Activated T-cell treated with anti-CD3 and anti-CD28 coated beads for 1 hour (primary cell): Measurements from ENCODE around the gene TPPP2.
"Not testable (repeated sequence)": the region's sequence is repeated elsewhere in the genome, so short reads cannot be mapped to it uniquely, and the experiment has no call there.

Source experiments
- DNase-seq: peaks from one replicate; pipeline ENCODE4 v3.0.0-alpha.2; 2020; ENCODE audit warnings: low read depth

Gene TPPP2

GRCh38 chr14:21038441-21039422 lies 8.7 kb downstream of the TPPP2 start:
- DNase-seq, result no peak

DNA sequence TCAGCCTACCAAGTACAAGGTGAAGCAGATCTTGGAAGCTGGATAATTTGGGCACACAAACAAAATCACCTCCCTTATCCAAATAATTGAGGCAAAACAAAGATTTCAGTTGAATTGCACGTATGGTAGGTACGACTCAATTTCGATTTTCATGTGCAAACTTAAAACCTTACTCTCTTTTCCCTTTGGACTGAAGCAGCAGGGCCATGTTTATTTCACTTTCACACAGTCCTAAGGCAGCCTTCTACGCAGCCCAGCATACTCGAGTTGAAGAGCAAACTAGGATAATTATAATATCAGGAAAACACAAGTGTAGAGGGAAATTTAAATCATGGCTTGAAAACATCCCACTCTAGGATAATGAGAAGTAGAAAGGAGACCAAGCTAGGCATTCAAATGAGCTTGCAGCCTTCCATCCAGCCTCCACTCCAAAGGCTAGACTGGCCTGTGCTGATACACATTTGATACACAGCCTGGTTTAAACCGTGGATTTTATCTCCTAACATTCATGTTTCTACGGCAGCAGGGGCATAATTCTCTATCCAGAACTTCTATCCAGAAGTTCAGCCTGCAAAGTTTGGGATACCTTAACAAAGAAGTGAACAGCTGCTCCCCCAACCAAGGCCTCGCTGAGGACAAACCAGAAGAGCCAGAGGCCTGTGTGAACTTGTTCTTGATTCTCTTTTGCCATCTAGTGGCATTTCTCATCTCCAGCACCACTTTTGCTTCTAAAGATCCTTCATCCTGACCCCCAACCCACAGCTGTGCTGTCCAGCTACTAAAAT lies 9.8 kb downstream of the TPPP2 start:
- no peak for DNase-seq

DNA sequence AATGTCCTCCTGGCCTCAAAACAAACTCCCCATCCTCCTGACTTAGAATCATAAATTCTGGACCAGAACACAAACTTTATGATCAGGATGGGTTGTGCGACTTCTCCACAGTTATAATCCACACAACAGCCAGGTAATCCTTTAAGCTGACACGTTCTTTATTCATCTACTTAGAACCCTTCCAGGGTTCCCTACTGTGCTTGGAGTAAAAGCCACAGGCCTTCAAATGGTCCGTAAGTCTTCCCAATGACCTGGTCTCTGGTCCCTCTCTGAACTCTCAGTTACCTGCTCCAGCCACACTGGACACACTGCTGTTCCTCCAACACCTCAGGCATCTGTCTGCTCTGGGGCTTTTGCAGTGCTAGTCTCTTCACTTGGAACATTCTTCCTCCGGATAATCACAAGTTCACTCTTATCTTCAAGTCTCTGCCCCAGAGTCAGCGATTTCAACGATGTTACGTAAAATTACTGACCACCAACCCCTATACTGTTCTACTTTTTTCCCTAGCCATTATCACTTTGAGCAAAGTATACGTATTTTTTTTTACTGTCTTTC lies 10.4 kb downstream of the TPPP2 start:
- no peak for DNase-seq

- DNase-seq, result not testable (repeated sequence)
Measured at GRCh38 chr14:21040941-21041340, 10.9 kb downstream of the TPPP2 start.

DNA sequence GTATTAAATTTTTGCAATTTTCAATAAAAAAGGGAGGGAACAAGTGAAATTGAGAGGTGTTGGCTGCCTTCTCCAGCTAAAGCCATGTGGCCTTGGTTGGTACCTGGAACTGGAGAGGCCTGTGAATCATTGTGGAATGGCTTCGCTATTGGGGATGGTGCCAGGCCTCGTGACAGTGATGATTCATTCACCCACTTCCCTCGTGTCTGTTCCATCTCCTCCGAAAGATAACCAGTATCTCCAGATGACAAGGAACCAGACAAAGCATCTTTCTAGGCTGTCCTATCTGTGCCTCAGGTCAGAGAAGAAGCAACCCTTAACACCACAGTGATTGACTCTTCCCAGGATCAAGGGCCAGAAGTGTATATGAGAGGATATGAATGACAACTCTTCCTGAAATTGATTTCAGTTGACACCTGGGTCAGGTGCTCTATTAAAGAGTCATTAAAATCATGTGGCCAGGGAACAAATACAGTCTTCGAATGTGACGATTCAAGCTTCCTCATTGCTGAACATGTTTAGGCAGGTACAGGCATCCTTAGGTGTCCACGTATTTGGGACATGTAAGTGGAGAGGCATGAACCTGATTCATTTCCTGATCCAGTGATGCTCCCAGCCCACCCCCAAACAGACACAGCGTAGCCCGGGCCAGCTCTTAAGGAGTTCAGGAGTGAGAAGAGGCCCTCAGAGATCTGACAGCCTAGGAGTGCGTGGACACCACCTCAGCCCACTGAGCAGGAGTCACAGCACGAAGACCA lies 11.8 kb downstream of the TPPP2 start, which contains the start of gene RNASE7:
Gene RNASE7 (plus strand): TSS at position 687 of the 758 bp plus-strand sequence. CDS start 631 bp downstream, outside the sequence.
- DNase-seq, result no peak

- DNase-seq, result no peak
Measured at GRCh38 chr14:21042918-21043317, 12.9 kb downstream of the TPPP2 start.

GRCh38 chr14:21043387-21043973 lies 13.5 kb downstream of the TPPP2 start:
- no peak for DNase-seq

DNA sequence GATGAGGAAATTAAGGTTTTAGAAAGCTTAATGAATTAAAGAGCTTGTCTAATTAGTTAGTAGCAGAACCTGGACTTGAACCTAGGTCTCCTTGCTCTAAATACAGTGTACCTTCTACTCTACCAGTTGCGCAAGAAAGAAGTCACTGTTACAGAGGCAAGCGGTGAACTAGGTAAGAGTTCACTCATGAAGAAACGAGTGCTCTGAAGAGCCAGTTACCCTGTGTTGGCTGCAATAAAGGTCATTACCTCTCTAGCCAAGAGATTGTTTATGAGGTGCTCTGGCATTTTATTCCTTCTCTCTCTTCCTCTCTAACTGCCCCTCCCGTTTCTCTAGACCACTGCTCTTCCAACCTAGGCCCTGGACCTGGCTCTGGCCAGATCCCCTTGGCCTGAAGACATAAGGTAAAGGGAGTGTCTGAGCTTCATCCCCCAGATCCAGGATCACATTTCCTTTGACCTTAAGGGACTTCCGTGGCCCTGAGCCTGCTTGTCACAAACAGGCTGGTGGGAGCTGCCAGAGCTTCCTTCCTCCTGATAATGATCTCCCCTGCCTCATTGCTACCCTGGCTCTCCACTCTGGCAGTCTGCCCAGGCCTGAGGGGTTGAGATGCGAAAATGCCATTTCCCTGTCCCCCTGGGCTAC lies 14.1 kb downstream of the TPPP2 start:
- no peak for DNase-seq

- DNase-seq, result no peak
Measured at GRCh38 chr14:21047378-21047781, 17.4 kb downstream of the TPPP2 start.

DNA sequence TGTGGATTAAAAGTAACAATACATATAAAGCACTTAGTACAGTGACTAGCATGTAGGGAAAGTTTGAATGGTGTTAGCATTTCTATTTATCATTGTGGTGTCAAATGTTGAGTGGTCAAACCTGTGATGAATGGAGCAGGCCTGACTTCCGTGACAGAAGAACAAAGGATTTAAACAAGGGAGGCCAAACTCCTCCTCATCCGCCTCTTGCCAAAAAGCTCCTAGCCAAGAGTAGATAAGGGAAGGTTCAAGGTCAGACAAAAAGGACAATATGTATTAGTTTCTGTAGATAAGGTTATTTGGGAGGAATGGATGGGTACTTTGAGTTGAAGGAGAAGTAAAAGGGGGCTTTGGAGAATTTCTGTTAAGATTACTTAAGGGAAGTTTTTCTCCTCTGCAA lies 18.6 kb downstream of the TPPP2 start:
- DNase-seq, result no peak

- DNase-seq, result no peak
Measured at GRCh38 chr14:21049271-21049673, 19.3 kb downstream of the TPPP2 start.

DNA sequence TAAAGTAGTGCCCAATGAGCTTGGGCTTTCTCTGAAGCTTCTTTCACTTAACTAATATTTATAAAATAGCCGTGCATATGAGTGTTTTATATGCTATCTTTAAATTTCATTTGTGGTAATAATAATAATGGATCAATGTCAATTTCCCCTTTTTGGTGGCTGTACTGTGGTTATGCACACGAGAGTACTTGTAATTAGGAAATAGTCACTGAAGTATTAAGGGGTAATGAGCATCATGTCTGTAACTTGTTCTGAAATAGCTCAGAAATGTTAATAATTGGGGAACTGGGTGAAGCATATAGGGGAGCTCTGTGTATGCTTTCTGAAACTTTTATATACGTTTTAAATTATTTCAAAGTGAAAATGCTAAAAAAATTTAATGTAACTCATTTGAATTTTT lies 20.6 kb downstream of the TPPP2 start:
- DNase-seq, result no peak

DNA sequence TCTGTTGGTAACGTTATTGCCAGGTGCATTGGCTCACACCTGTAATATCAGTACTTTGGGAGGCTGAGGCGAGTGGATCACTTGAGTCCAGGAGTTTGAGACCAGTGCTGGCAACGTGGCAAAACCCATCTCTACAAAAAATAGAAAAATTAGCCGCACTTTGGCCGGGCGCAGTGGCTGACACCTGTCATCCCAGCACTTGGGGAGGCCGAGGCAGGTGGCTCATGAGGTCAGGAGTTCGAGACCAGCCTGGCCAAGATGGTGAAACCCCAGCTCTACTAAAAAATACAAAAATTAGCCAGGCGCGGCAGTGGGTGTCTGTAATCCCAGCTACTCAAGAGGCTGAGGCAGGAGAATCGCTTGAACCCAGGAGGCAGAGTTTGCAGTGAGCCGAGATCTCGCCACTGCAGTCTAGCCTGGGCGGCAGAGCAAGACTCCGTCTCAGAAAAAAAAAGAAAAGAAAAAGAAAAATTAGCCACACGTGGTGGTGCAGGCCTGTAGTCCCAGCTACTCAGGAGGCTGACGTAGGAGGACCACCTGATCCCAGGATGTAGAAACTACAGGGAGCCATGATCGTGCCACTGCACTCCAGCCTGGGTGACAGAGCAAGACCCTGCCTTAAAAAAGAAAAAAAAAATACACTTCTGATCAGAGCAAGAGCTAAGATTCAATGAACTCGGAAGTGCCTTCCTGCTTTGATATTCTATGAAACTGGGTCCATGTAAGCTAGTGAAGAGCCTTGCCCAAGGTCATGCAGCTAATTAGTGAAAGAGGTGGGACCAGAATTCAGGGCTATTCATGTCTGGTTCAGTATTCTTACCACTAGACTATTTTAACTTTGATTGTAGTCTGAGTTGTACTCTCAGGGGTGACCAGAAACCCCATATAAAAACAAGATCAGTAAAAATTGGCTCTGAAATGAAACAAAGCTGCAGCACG lies 23.4 kb downstream of the TPPP2 start:
- DNase-seq, result no peak

GRCh38 chr14:21054123-21054767 lies 24.2 kb downstream of the TPPP2 start:
- no peak for DNase-seq

- no peak for DNase-seq
Measured at GRCh38 chr14:21054768-21055145, 24.7 kb downstream of the TPPP2 start.

DNA sequence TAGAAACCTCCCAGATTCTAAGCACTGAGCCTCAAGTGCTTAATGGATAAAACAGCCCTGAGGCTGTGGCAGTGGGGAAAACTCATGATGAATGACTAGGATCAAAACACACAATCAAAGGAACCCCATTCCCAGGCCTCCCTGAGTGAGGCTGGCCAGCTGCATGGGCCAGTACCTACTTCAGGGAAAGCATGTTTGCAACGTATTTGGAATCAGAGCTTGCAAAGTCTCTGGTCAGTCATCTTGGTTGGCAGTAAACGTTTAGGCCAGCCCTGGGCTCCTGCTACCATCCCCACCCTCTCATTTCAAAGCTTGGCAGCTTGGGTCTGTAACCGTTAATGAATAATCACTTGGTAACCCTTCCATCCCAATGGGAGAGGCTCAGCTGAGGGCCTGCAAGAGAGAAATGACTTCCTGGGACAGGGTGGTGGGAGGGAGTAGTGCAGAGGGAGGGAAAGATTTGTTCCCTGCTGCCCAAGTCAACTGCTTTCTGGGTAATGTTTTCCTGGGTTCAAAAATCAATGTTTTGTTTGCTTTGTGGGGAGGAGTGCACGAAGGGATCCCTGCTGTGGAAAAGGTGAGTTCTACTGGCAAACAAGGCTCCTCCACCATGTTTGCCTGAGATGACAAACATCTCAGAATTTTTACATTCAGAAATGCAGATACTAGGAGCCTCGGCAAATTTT lies 25.6 kb downstream of the TPPP2 start:
- no peak for DNase-seq

DNA sequence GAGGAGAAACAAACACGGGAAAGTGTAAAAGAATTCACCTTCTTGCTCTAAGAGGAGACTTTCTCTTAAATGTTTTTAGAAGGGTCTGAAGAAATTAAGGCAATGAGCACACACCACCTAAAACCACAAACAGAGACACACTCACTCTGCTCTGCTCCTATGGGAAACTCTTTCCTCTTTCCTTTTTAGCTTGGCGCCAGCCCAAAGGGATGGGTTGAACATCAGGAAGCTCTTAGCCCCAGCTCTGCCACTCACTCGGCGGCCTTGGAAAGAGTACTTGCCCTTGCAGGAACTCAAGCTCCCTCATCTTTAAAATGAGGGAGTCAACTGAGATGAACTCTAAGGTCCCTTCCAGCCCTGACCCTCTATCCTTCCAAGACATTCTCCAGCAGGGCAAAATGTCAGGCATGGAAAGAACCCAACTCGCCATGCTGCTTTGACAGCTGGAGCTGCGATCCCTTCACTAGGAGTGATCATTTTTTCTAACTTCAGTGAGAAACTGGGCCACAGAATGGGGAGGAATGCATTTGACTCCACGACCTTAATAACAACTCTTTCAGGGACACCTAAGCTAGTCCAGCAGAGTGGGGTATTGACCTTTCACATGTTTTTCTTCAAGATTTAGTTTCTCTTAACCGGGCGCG lies 26.6 kb downstream of the TPPP2 start:
- no peak for DNase-seq
